HG03439 (cell line): ENCODE data around the gene SLC16A7.

Experiments used
- ATAC-seq: cut with Tn5 transposase; IDR thresholded peaks from one replicate; pipeline ENCODE4 v1.9.1; 2021; ENCODE audit warnings: mild to moderate bottlenecking, moderate library complexity; ENCODE audit not compliant: unreplicated experiment

The SLC16A7 gene

GRCh38 chr12:59664495-59664894 lies 68.7 kb downstream of the SLC16A7 start:
- ATAC-seq: no peak

- ATAC-seq: no peak
Measured at GRCh38 chr12:59665701-59666100, 69.9 kb downstream of the SLC16A7 start.

- ATAC-seq: no peak
Measured at GRCh38 chr12:59668674-59669073, 72.8 kb downstream of the SLC16A7 start.

GRCh38 chr12:59672273-59672672 lies 76.4 kb downstream of the SLC16A7 start:
- ATAC-seq: no peak

GRCh38 chr12:59675461-59675860 lies 79.6 kb downstream of the SLC16A7 start:
- ATAC-seq: no peak

- no peak for ATAC-seq
Measured at GRCh38 chr12:59677857-59678256, 82.0 kb downstream of the SLC16A7 start.

GRCh38 chr12:59678759-59679411 lies 83.1 kb downstream of the SLC16A7 start:
- ATAC-seq: no peak

- ATAC-seq: no peak
Measured at GRCh38 chr12:59689776-59690175, 93.9 kb downstream of the SLC16A7 start.

- ATAC-seq: no peak
Measured at GRCh38 chr12:59695379-59695778, 99.5 kb downstream of the SLC16A7 start.

GRCh38 chr12:59698600-59698999 lies 102.8 kb downstream of the SLC16A7 start:
- ATAC-seq: no peak

GRCh38 chr12:59699421-59700152 lies 103.8 kb downstream of the SLC16A7 start:
- ATAC-seq: no peak

GRCh38 chr12:59700153-59700450 lies 104.3 kb downstream of the SLC16A7 start:
- ATAC-seq: no peak

GRCh38 chr12:59708064-59708463 lies 112.2 kb downstream of the SLC16A7 start:
- no peak for ATAC-seq

GRCh38 chr12:59708484-59708883 lies 112.7 kb downstream of the SLC16A7 start:
- ATAC-seq: no peak

GRCh38 chr12:59710004-59710628 lies 114.3 kb downstream of the SLC16A7 start:
- ATAC-seq: no peak

GRCh38 chr12:59710964-59711363 lies 115.1 kb downstream of the SLC16A7 start:
- no peak for ATAC-seq

GRCh38 chr12:59715434-59715833 lies 119.6 kb downstream of the SLC16A7 start:
- no peak for ATAC-seq

GRCh38 chr12:59716043-59716442 lies 120.2 kb downstream of the SLC16A7 start:
- no peak for ATAC-seq

GRCh38 chr12:59717436-59717835 lies 121.6 kb downstream of the SLC16A7 start:
- ATAC-seq: no peak

GRCh38 chr12:59719701-59720100 lies 123.9 kb downstream of the SLC16A7 start:
- ATAC-seq: no peak

- ATAC-seq: no peak
Measured at GRCh38 chr12:59723520-59723919, 127.7 kb downstream of the SLC16A7 start.

GRCh38 chr12:59724011-59724695 lies 128.3 kb downstream of the SLC16A7 start:
- ATAC-seq: no peak
